ENCODE results near the gene NADK. TPM values are rescaled to one million over a fixed set of nuclear protein-coding genes. Genes with fewer than 3 reads are reported as not detected.

The NADK gene
- total and polyA plus RNA-seq, 2 of the 13 experiments (the other 11 are each of a cell fraction or from before 2014, with no cell fraction given), result 56.6 to 60.1 TPM

DNA sequence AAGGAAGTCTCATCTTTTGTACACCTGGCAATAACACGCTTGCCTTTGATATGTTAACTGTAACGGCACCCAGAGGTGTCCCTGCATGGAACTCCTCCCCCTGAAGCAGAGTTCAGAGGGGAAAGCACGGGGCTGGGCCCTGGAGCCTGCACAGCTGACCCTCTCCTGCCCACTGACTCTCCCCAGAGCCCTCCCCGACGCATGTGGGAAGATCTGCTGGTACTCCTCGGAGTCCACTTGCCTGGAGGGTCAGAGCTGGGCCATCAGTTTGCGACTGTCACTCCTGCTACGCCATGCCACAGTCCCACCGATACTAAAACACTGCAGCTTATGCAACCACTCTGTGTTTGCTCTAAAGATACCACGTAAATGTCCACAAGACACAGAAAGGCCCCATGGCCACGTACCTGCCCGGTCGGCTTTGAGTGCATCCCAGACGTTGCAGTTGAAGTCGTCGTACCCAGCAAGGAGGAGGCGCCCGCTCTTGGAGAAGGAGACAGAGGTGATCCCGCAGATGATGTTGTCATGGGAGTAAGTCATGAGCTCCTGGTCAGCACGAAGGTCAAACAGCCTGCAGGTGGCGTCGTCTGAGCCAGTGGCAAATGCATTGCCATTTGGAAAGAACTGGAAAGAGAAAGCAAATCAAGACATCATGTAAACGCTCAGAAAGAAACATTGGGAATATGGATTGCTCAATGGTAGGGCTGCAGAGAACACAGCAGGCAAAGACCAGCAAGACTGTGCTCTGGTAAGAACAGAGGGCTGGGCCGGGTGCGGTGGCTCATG is 10.6 kb upstream of the NADK start (continued):
- TF ChIP-seq TOPORS (CRISPR knock-in tag; IDR thresholded peaks at IDR 0.05), result no peak
- TF ChIP-seq SMC3 (IDR thresholded peaks at IDR 0.05; ENCODE audit: low read length), result peak; percentile 38; the same call in 1 of the 2 replicates
- no peak for TF ChIP-seq SOX5 (CRISPR knock-in tag; IDR thresholded peaks at IDR 0.05; ENCODE audit: borderline replicate concordance)
- TF ChIP-seq, protein P1, sequence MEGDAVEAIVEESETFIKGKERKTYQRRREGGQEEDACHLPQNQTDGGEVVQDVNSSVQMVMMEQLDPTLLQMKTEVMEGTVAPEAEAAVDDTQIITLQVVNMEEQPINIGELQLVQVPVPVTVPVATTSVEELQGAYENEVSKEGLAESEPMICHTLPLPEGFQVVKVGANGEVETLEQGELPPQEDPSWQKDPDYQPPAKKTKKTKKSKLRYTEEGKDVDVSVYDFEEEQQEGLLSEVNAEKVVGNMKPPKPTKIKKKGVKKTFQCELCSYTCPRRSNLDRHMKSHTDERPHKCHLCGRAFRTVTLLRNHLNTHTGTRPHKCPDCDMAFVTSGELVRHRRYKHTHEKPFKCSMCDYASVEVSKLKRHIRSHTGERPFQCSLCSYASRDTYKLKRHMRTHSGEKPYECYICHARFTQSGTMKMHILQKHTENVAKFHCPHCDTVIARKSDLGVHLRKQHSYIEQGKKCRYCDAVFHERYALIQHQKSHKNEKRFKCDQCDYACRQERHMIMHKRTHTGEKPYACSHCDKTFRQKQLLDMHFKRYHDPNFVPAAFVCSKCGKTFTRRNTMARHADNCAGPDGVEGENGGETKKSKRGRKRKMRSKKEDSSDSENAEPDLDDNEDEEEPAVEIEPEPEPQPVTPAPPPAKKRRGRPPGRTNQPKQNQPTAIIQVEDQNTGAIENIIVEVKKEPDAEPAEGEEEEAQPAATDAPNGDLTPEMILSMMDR (CRISPR knock-in tag; IDR thresholded peaks at IDR 0.05), result peak; percentile 52
- no peak for TF ChIP-seq ZNF709 (CRISPR knock-in tag; IDR thresholded peaks at IDR 0.05)
- TF ChIP-seq, protein P2, sequence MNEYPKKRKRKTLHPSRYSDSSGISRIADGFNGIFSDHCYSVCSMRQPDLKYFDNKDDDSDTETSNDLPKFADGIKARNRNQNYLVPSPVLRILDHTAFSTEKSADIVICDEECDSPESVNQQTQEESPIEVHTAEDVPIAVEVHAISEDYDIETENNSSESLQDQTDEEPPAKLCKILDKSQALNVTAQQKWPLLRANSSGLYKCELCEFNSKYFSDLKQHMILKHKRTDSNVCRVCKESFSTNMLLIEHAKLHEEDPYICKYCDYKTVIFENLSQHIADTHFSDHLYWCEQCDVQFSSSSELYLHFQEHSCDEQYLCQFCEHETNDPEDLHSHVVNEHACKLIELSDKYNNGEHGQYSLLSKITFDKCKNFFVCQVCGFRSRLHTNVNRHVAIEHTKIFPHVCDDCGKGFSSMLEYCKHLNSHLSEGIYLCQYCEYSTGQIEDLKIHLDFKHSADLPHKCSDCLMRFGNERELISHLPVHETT (CRISPR knock-in tag; conservative IDR thresholded peaks at IDR 0.05), result no peak
- TF ChIP-seq, protein P3, sequence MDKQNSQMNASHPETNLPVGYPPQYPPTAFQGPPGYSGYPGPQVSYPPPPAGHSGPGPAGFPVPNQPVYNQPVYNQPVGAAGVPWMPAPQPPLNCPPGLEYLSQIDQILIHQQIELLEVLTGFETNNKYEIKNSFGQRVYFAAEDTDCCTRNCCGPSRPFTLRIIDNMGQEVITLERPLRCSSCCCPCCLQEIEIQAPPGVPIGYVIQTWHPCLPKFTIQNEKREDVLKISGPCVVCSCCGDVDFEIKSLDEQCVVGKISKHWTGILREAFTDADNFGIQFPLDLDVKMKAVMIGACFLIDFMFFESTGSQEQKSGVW (CRISPR knock-in tag; IDR thresholded peaks at IDR 0.05; ENCODE audit: borderline replicate concordance), result no peak
- TF ChIP-seq, protein P4, sequence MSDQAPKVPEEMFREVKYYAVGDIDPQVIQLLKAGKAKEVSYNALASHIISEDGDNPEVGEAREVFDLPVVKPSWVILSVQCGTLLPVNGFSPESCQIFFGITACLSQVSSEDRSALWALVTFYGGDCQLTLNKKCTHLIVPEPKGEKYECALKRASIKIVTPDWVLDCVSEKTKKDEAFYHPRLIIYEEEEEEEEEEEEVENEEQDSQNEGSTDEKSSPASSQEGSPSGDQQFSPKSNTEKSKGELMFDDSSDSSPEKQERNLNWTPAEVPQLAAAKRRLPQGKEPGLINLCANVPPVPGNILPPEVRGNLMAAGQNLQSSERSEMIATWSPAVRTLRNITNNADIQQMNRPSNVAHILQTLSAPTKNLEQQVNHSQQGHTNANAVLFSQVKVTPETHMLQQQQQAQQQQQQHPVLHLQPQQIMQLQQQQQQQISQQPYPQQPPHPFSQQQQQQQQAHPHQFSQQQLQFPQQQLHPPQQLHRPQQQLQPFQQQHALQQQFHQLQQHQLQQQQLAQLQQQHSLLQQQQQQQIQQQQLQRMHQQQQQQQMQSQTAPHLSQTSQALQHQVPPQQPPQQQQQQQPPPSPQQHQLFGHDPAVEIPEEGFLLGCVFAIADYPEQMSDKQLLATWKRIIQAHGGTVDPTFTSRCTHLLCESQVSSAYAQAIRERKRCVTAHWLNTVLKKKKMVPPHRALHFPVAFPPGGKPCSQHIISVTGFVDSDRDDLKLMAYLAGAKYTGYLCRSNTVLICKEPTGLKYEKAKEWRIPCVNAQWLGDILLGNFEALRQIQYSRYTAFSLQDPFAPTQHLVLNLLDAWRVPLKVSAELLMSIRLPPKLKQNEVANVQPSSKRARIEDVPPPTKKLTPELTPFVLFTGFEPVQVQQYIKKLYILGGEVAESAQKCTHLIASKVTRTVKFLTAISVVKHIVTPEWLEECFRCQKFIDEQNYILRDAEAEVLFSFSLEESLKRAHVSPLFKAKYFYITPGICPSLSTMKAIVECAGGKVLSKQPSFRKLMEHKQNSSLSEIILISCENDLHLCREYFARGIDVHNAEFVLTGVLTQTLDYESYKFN (CRISPR knock-in tag; conservative IDR thresholded peaks at IDR 0.05), result no peak
- no peak for TF ChIP-seq REPIN1 (CRISPR knock-in tag; IDR thresholded peaks at IDR 0.05; ENCODE audit: borderline replicate concordance, low read depth)
- no peak for TF ChIP-seq ZNF468 (CRISPR knock-in tag; IDR thresholded peaks at IDR 0.05)
- no peak for TF ChIP-seq SNAI1 (CRISPR knock-in tag; IDR thresholded peaks at IDR 0.05; ENCODE audit: borderline replicate concordance)
- no peak for TF ChIP-seq MYNN (CRISPR knock-in tag; IDR thresholded peaks at IDR 0.05; ENCODE audit: low read depth)
- TF ChIP-seq NFKB2 (CRISPR knock-in tag; IDR thresholded peaks at IDR 0.05; ENCODE audit: borderline replicate concordance), result no peak
- no peak for TF ChIP-seq ZNF670 (CRISPR knock-in tag; IDR thresholded peaks at IDR 0.05; ENCODE audit: borderline replicate concordance)
- no peak for TF ChIP-seq ZNF549 (CRISPR knock-in tag; IDR thresholded peaks at IDR 0.05)
- TF ChIP-seq RFX1 (IDR thresholded peaks at IDR 0.05), result no peak

All from HepG2 (cell line).